Activated CD8-positive, alpha-beta memory T cell treated with anti-CD3 and anti-CD28 coated beads for 24 hours (primary cell): ENCODE data around the gene GLI1.
"Not testable (repeated sequence)": the region's sequence is repeated elsewhere in the genome, so short reads cannot be mapped to it uniquely, and the experiment has no call there.

Source experiments
- DNase-seq: peaks from one replicate; pipeline ENCODE4 v3.0.0-alpha.2; 2020

Gene GLI1

GRCh38 chr12:57502311-57502969 is 42.9 kb downstream of the GLI1 start:
- not testable (repeated sequence) for DNase-seq

- DNase-seq = not testable (repeated sequence)
Observed at GRCh38 chr12:57506541-57506940, 47.0 kb downstream of the GLI1 start.

DNA sequence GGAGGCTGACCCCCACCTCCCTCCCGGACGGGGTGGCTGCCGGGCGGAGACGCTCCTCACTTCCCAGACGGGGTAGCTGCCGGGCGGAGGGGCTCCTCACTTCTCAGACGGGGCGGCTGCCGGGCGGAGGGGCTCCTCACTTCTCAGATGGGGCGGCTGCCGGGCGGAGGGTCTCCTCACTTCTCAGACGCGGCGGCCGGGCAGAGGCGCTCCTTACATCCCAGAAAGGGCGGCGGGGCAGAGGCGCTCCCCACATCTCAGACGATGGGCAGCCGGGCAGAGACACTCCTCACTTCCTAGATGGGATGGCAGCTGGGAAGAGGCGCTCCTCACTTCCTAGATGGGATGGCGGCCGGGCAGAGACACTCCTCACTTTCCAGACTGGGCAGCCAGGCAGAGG is 48.2 kb downstream of the GLI1 start:
- not testable (repeated sequence) for DNase-seq

GRCh38 chr12:57511161-57511560 is 51.6 kb downstream of the GLI1 start:
- no peak for DNase-seq

- DNase-seq = no peak
Observed at GRCh38 chr12:57511588-57512325, 52.2 kb downstream of the GLI1 start.

- DNase-seq = no peak
Observed at GRCh38 chr12:57512665-57513064, 53.1 kb downstream of the GLI1 start.

GRCh38 chr12:57513266-57513665 is 53.7 kb downstream of the GLI1 start:
- no peak for DNase-seq

- not testable (repeated sequence) for DNase-seq
Observed at GRCh38 chr12:57513677-57514076, 54.1 kb downstream of the GLI1 start.

GRCh38 chr12:57514246-57514645 is 54.7 kb downstream of the GLI1 start:
- not testable (repeated sequence) for DNase-seq

DNA sequence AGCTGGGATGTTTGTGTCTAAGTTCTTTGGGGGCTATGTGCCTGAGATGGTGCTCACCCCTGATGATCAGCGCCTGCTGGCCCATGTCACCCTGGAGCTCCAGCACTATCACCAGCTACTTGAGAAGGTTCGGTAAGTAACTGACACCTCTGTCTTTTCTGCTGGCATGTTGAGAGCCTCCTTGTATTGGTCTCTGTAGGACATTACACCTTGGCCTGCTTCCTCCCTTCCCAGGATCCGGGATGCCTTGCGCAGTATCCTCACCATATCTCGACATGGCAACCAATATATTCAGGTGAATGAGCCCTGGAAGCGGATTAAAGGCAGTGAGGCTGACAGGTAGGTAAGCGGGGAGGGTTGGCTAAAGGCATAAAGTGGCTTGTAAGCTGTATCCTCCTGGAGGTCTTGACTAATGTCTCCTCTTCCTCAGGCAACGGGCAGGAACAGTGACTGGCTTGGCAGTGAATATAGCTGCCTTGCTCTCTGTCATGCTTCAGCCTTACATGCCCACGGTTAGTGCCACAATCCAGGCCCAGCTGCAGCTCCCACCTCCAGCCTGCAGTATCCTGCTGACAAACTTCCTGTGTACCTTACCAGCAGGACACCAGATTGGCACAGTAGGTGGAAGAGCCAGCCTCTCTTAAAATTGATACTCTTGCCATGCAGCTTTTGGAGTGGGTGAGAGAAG is 55.3 kb downstream of the GLI1 start:
- no peak for DNase-seq

DNA sequence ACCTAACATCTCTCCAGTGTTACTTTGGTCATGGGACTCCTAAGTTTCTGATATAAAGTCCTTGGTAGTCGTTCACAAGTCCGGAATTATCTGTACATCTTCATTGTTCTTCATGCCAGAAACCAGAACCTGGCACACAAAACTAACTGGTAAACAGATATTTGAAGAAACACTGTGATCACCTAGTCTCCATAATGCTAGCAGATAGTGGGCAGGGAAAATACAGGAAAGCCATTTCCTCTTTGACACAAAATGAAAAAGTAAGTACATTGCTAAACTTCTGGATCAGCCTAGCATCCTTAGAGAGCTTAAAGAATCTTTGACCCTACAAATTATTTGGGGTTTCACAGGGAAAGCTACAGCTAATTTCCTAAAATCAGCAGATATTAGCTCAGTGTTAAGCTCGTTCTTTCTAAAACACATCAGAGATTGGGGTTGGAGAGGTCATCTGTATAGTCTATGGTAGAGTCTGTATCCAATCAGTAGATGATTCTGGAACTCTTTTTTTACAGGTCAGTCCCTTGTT is 55.9 kb downstream of the GLI1 start:
- no peak for DNase-seq

DNA sequence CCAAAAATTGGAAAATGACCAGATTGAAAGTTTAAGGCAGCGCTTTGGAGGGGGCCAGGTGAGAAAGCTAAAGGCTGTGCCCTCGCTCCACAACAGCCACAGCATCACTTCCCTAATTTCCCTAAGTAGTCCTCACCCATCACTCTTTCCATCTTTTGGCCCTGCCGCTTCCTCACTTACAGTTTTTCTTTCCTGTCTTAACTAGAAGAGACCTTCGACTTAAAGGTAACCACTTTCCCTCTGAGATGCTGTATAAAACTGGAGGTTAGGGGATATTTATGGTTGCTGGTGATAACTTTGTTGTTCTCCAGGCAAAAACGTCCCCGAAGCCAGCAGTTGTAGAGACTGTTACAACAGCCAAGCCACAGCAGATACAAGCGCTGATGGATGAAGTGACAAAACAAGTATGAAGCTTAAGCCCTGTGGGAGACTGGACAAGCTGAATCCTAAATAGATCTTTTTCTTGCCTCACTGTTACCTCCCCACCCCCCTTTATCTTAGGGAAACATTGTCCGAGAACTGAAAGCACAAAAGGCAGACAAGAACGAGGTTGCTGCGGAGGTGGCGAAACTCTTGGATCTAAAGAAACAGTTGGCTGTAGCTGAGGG is 56.5 kb downstream of the GLI1 start:
- no peak for DNase-seq

DNA sequence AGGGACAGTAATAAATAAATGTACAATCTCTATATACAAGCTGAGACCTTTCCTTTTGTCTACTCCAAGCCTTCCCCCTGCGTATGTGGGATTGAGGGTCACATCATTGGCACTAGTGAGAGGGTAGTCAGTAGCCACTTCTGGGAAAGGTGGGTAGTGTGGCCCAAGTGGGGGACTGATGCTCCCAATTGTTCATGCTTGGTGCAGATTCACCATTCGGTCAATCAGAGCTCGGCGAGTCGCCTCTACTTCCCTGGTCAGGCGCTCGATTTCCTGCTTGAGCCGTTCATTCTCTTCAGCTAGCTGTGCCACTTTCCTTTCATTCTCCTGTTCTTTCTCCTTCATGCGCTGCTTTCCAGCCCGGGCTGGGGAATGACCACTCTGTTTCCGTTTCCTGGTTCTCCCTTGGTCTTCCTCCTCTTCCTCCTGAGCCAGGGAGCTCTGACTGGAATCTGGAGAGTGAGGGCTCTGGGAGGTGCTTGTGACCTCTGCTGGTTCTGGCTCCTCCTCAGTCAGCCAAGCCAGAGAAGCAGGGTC is 57.1 kb downstream of the GLI1 start:
- no peak for DNase-seq

DNA sequence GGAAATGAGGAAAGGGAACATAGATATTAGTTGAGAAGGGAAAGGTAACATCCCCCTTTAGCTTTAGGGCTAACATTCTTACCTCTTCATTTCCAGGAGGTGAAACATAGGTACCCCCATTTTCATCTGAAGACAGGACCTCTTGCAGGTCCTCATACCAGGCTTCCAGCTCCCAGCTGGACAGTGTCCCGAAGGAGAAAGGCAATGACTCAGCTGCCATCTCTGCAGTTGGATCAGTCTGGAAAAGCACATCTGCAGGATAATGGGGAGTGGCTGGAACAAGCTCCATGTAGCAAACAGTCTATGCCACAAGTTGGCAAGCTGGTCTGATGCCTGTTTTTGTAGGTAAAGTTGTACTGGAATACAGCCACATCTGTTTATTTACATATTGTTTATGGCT is 57.6 kb downstream of the GLI1 start:
- DNase-seq = no peak

DNA sequence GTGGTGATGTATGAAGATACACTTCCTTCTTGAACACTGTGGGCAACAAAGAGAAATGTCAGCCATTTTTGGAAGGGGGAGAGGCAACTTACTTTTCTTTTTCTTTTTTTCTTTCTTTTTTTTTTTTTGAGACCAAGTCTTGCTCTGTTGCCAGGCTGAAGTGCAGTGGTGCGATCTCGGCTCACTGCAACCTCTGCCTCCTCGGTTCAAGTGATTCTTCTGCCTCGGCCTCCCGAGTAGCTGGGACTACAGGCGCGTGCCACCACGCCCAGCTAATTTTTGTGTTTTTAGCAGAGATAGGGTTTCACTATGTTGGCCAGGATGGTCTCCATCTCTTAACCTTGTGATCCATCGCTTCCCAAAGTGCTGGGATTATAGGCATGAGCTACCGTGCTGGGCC is 58.1 kb downstream of the GLI1 start:
- not testable (repeated sequence) for DNase-seq

DNA sequence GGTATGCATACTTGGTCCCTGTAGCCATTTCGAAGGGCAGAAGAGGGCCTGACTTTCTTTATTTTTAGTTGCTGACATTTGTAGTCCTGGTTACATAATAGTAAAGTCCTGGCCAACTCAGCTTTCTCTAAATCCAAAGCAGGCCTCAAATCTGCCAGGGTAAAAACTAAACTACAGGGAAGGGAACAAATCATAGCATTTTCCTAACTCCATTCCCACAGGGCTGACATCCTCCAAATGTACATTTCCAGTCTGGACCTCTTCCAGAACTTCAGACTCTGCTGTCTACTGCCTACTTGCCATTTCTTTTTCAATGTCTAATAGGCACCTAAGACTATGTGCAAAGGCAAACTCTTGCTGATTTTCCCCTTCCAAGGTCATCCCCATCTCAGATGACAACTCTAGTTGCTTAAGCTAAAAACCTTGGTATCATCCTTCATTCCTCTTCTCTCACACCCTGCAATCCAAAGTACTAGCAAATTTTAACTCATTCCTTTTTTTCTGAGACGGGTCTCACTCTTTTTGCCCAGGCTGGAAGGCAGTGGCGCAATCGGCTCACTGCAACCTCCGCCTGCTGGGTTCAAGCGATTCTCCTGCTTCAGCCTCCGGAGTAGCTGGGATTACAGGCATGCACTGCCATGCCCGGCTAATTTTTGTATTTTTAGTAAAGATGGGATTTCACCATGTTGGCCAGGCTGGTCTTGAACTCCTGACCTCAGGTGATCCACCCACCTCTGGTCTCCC is 58.8 kb downstream of the GLI1 start:
- no peak for DNase-seq

- peak; percentile 73 for DNase-seq
Observed at GRCh38 chr12:57518920-57519795, 59.6 kb downstream of the GLI1 start.

GRCh38 chr12:57519796-57520052 is 60.1 kb downstream of the GLI1 start:
- no peak for DNase-seq

- peak; percentile 99 for DNase-seq
Observed at GRCh38 chr12:57520053-57520818, 60.7 kb downstream of the GLI1 start, which contains the start of gene DDIT3. Gene DDIT3, minus strand, starts transcription at chr12:57520514. Its CDS starts 3,108 bp downstream, at chr12:57517406.

- peak; percentile 73 for DNase-seq
Observed at GRCh38 chr12:57521525-57522010, 62.0 kb downstream of the GLI1 start.
